H9 (cell line): ENCODE measurements around the gene ZNF425. TPM values are rescaled to one million over a fixed set of nuclear protein-coding genes. Genes with fewer than 3 reads are reported as not detected.

Source experiments
- DNase-seq: peaks from one replicate; pipeline ENCODE4 v3.0.0-alpha.2; 2017
- H2AFZ ChIP-seq: one replicate; pipeline ENCODE4 v1.6.1; 2013; ENCODE audit warnings: mild to moderate bottlenecking, low read length, control low read depth, moderate library complexity
- H2AK5ac ChIP-seq: 2 replicates; pipeline ENCODE4 v1.6.1; 2013; ENCODE audit warnings: low read length, control low read depth, mixed read lengths; ENCODE audit not compliant: insufficient read length
- H2BK120ac ChIP-seq: one replicate; pipeline ENCODE4 v1.6.1; 2013; ENCODE audit warnings: low read depth, mild to moderate bottlenecking, low read length, control low read depth, inconsistent platforms; ENCODE audit not compliant: poor library complexity, severe bottlenecking
- H2BK12ac ChIP-seq: 2 replicates; pipeline ENCODE4 v1.6.1; 2013; ENCODE audit warnings: low read length, control low read depth, mixed read lengths, low read depth; ENCODE audit not compliant: insufficient read length
- H2BK15ac ChIP-seq: 2 replicates; pipeline ENCODE4 v1.6.1; 2013; ENCODE audit warnings: low read depth, low read length, control low read depth
- H2BK20ac ChIP-seq: one replicate; pipeline ENCODE4 v1.6.1; 2013; ENCODE audit warnings: low read depth, mild to moderate bottlenecking, low read length, control low read depth, inconsistent platforms; ENCODE audit not compliant: poor library complexity, severe bottlenecking
- H2BK5ac ChIP-seq: 2 replicates; pipeline ENCODE4 v1.6.1; 2013; ENCODE audit warnings: low read length, control low read depth, mixed read lengths; ENCODE audit not compliant: insufficient read length
- H3K14ac ChIP-seq: 2 replicates; pipeline ENCODE4 v1.6.1; 2013; ENCODE audit warnings: low read length, control low read depth; ENCODE audit not compliant: insufficient read depth
- H3K18ac ChIP-seq: 2 replicates; pipeline ENCODE4 v1.6.1; 2013; ENCODE audit warnings: low read depth, mild to moderate bottlenecking, mixed read lengths, low read length, control low read depth; ENCODE audit not compliant: insufficient read length
- H3K23ac ChIP-seq: 2 replicates; pipeline ENCODE4 v1.6.1; 2013; ENCODE audit warnings: low read length, control low read depth, mixed read lengths, low read depth; ENCODE audit not compliant: insufficient read length
- H3K23me2 ChIP-seq: 2 replicates; pipeline ENCODE4 v1.6.1; 2013; ENCODE audit warnings: low read depth, mild to moderate bottlenecking, mixed read lengths, low read length, control low read depth; ENCODE audit not compliant: insufficient read length, poor library complexity, severe bottlenecking
- H3K27ac ChIP-seq: 2 replicates; pipeline ENCODE4 v1.5.1; 2013; ENCODE audit warnings: low read length, control low read depth, mixed read lengths, low read depth; ENCODE audit not compliant: insufficient read length
- H3K27me3 ChIP-seq: 2 replicates; pipeline ENCODE4 v1.6.1; 2013; ENCODE audit warnings: low read length, control low read depth, inconsistent platforms; ENCODE audit not compliant: insufficient read depth
- H3K4ac ChIP-seq: 2 replicates; pipeline ENCODE4 v1.6.1; 2013; ENCODE audit warnings: low read depth, mild to moderate bottlenecking, control low read depth, inconsistent platforms, low read length, moderate library complexity
- H3K4me1 ChIP-seq: 2 replicates; pipeline ENCODE4 v1.6.1; 2013; ENCODE audit warnings: low read length, control low read depth, inconsistent platforms; ENCODE audit not compliant: insufficient read depth
- H3K4me2 ChIP-seq: 2 replicates; pipeline ENCODE4 v1.6.1; 2013; ENCODE audit warnings: low read length, control low read depth, mixed read lengths; ENCODE audit not compliant: insufficient read length, insufficient read depth
- H3K56ac ChIP-seq: 2 replicates; pipeline ENCODE4 v1.6.1; 2013; ENCODE audit warnings: low read depth, mild to moderate bottlenecking, mixed read lengths, low read length, control low read depth; ENCODE audit not compliant: insufficient read length
- H3K79me1 ChIP-seq: 2 replicates; pipeline ENCODE4 v1.6.1; 2013; ENCODE audit warnings: low read depth, mild to moderate bottlenecking, moderate library complexity, low read length, control low read depth, inconsistent platforms; ENCODE audit not compliant: insufficient read depth, poor library complexity, severe bottlenecking
- H3K79me2 ChIP-seq: 2 replicates; pipeline ENCODE4 v1.6.1; 2013; ENCODE audit warnings: low read length, control low read depth, inconsistent platforms; ENCODE audit not compliant: insufficient read depth
- H3K9ac ChIP-seq: 2 replicates; pipeline ENCODE4 v1.6.1; 2013; ENCODE audit warnings: low read length, control low read depth, mixed read lengths; ENCODE audit not compliant: insufficient read length; ENCODE audit errors: extremely low read depth
- H3K9me3 ChIP-seq: one replicate; pipeline ENCODE4 v1.6.1; 2013; ENCODE audit warnings: low read depth, low read length, inconsistent platforms; ENCODE audit not compliant: control insufficient read depth
- H3T11ph ChIP-seq: one replicate; pipeline ENCODE4 v1.6.1; 2013; ENCODE audit warnings: mild to moderate bottlenecking, low read length, control low read depth, inconsistent platforms
- H4K20me1 ChIP-seq: one replicate; pipeline ENCODE4 v1.6.1; 2013; ENCODE audit not compliant: control insufficient read depth, insufficient read length, insufficient read depth
- H4K5ac ChIP-seq: 2 replicates; pipeline ENCODE4 v1.6.1; 2013; ENCODE audit warnings: low read depth, mild to moderate bottlenecking, mixed read lengths, low read length, control low read depth; ENCODE audit not compliant: insufficient read length
- H4K8ac ChIP-seq: replicated peaks from 2 replicates; pipeline ENCODE4 v1.6.1; 2013; ENCODE audit warnings: low read length, control low read depth, mixed read lengths, low read depth; ENCODE audit not compliant: insufficient read length
- H4K91ac ChIP-seq: 2 replicates; pipeline ENCODE4 v1.6.1; 2013; ENCODE audit warnings: low read depth, mild to moderate bottlenecking, moderate library complexity, mixed read lengths, low read length, control low read depth; ENCODE audit not compliant: insufficient read length
- H3K27ac Mint-ChIP-seq, 3 experiments: 2 replicates in 2 of 3; 3 replicates in 1 of 3; pipeline ENCODE4 v1.8.0; 2020 to 2021; ENCODE audit warnings: mixed read lengths in 3 of 3, mild to moderate bottlenecking in 1 of 3, moderate library complexity in 1 of 3
- H3K27me3 Mint-ChIP-seq: 2 replicates; pipeline ENCODE4 v1.8.0; 2021; ENCODE audit warnings: low read depth, mild to moderate bottlenecking, moderate library complexity, mixed read lengths
- H3K36me3 Mint-ChIP-seq, 3 experiments: 2 replicates in 2 of 3; 3 replicates in 1 of 3; pipeline ENCODE4 v1.8.0; 2020 to 2021; ENCODE audit warnings: low read depth in 3 of 3, mixed read lengths in 3 of 3; ENCODE audit not compliant: insufficient read depth in 1 of 3
- H3K4me1 Mint-ChIP-seq, 2 experiments: 2 replicates each; pipeline ENCODE4 v1.8.0; 2020; ENCODE audit warnings: mixed read lengths in 2 of 2
- H3K4me3 Mint-ChIP-seq, 2 experiments: 2 replicates in 1 of 2; 3 replicates in 1 of 2; pipeline ENCODE4 v1.8.0; 2020 to 2021; ENCODE audit warnings: mild to moderate bottlenecking in 2 of 2, mixed read lengths in 2 of 2, moderate library complexity in 1 of 2
- H3K9me3 Mint-ChIP-seq, 2 experiments: 2 replicates in 1 of 2; 3 replicates in 1 of 2; pipeline ENCODE4 v1.8.0; 2020; ENCODE audit warnings: mild to moderate bottlenecking in 2 of 2, mixed read lengths in 2 of 2, moderate library complexity in 1 of 2
- WGBS: extraction: QIAGEN DNeasy Blood & Tissue Kit; methylation state at CpG from one replicate; pipeline ENCODE4 v1.1.7; 2013; ENCODE audit warnings: missing lambda C conversion rate, low lambda C conversion rate, mixed read lengths; ENCODE audit not compliant: insufficient read length; ENCODE audit errors: extremely low coverage; 5-methylcytosine and 5-hydroxymethylcytosine counted together
- total RNA-seq: library from RNA; stranded (reverse); gene quantifications from 2 replicates; pipeline ENCODE4 v1.2.1, GENCODE V29; 2021
- TF ChIP-seq, protein P1 (sequence below): fragments of 200-600 bp; sonication (generic); conservative IDR thresholded peaks from 3 replicates; pipeline ENCODE4 v1.8.0; 2021; ENCODE audit warnings: antibody characterized with exemption, mild to moderate bottlenecking

The ZNF425 gene
- total RNA-seq, 1 experiment from 2014 or later, result 5.4 TPM

DNA sequence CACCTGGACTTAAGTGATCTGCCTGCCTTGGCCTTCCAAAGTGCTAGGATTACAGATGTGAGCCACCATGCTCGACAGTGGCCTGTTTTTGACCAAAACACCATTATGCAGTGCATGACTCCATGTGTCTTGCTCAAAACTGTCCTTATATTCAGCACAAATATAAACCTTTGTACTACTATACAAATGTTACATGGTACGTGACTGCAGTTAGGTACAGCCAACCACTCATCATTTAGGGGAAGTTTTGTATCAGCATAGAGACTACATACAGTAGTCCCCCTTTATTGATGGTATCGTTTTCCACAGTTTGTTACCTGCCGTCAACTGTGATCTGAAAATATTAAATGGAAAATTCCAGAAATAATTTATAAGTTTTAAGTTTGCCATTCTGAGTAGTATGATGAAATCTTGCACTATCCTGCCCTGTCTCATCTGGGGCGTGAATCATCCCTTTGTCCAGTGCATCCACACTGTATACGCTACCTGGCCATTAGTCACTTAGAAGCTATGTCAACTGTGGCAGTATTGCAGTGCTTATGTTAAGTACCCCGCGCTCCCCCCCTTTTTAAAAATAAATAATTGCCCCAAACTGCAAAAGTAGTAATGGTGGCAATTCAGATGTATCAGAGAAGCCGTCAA, 45.9 kb upstream of the ZNF425 start:
- Mint-ChIP-seq H3K36me3 (peaks cover 52 to 95% (median 56%) of the 10 kb centered on the region in 3 experiments; a peak in 6 of 7 replicates), H3K4me3 (no peak overlapping the region)

More for the DNA sequence above, 45.9 kb upstream of the ZNF425 start:
- Histone ChIP-seq H3K79me2 (no peaks in the 10 kb centered on the region), H2BK20ac (no peak overlapping the region), H2BK5ac (no peak overlapping the region), H3K79me1 (no peaks in the 10 kb centered on the region), H3K9ac (no peak overlapping the region), H2BK12ac (no peak overlapping the region), H4K91ac (no peak overlapping the region), H2AK5ac (no peak overlapping the region), H3K4ac (no peak overlapping the region), H4K8ac (no peak overlapping the region), H3K14ac (no peak overlapping the region), H3K27me3 (no peaks in the 10 kb centered on the region), H3K4me2 (no peak overlapping the region), H3T11ph (no peak overlapping the region), H2AFZ (no peak overlapping the region), H2BK120ac (no peak overlapping the region), H4K5ac (no peak overlapping the region), H3K23me2 (no peaks in the 10 kb centered on the region), H4K20me1 (no peaks in the 10 kb centered on the region), H2BK15ac (no peak overlapping the region), H3K4me1 (no peaks in the 10 kb centered on the region), H3K9me3 (no peaks in the 10 kb centered on the region), H3K23ac (no peak overlapping the region), H3K56ac (no peak overlapping the region), H3K27ac (no peak overlapping the region), H3K18ac (no peak overlapping the region)
- no CpG with 5 or more reads among the region's 9 CpGs for WGBS
- H3K4me1 Mint-ChIP-seq, result no peaks in the 10 kb centered on the region
- DNase-seq, result no peak
- peak overlapping the region in 2 of 3 experiments; percentile 21 to 72; a peak in 1 of 7 replicates for H3K27ac Mint-ChIP-seq
- TF ChIP-seq, protein P1, sequence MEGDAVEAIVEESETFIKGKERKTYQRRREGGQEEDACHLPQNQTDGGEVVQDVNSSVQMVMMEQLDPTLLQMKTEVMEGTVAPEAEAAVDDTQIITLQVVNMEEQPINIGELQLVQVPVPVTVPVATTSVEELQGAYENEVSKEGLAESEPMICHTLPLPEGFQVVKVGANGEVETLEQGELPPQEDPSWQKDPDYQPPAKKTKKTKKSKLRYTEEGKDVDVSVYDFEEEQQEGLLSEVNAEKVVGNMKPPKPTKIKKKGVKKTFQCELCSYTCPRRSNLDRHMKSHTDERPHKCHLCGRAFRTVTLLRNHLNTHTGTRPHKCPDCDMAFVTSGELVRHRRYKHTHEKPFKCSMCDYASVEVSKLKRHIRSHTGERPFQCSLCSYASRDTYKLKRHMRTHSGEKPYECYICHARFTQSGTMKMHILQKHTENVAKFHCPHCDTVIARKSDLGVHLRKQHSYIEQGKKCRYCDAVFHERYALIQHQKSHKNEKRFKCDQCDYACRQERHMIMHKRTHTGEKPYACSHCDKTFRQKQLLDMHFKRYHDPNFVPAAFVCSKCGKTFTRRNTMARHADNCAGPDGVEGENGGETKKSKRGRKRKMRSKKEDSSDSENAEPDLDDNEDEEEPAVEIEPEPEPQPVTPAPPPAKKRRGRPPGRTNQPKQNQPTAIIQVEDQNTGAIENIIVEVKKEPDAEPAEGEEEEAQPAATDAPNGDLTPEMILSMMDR, result no peak
- H3K27me3 Mint-ChIP-seq, result no peaks in the 10 kb centered on the region
- H3K9me3 Mint-ChIP-seq, result no peaks in the 10 kb centered on the region
